Activated CD8-positive, alpha-beta memory T cell treated with anti-CD3 and anti-CD28 coated beads, Interleukin-2, amount 50 U/mL, for 24 hours (primary cell): Measurements from ENCODE around the gene NKPD1.

Experiments used
- DNase-seq: peaks from one replicate; pipeline ENCODE4 v3.0.0-alpha.2; 2020; ENCODE audit errors: extremely low read depth

The NKPD1 gene

GRCh38 chr19:45117671-45118070 lies 43.1 kb downstream of the NKPD1 start:
- DNase-seq = no peak

GRCh38 chr19:45117167-45117594 lies 43.6 kb downstream of the NKPD1 start:
- peak; percentile 37 for DNase-seq

- no peak for DNase-seq
Observed at GRCh38 chr19:45115809-45116615, 44.8 kb downstream of the NKPD1 start.

GRCh38 chr19:45114116-45114515 lies 46.7 kb downstream of the NKPD1 start:
- DNase-seq = no peak

GRCh38 chr19:45113628-45114027 lies 47.2 kb downstream of the NKPD1 start:
- DNase-seq = no peak

GRCh38 chr19:45112111-45112827 lies 48.5 kb downstream of the NKPD1 start:
- no peak for DNase-seq
